SIG-M5 treated with dmso at 0.1 percent for 504 hours (cell line): ENCODE results near the gene RELB.

ENCODE experiments used
- DNase-seq: peaks from one replicate; lab custom pipeline; 2025; ENCODE audit not compliant: unreplicated experiment; lab: John Stamatoyannopoulos, UW

The RELB gene

DNA sequence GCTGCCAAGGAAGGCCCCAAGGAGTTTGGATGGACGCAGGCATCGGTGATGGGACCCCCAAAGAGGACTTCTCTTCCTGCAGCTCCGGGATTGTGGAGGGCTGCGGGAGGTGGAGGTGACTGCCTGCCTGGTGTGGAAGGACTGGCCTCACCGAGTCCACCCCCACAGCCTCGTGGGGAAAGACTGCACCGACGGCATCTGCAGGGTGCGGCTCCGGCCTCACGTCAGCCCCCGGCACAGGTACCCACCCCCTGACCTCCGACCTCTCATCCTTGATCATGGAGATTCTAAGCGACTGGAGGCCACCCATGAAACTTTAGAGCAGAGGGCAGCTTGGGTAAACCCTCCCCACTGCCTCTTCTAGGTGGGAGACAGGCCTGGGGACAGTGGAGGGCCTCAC lies 20.7 kb downstream of the RELB start:
- no peak for DNase-seq

DNA sequence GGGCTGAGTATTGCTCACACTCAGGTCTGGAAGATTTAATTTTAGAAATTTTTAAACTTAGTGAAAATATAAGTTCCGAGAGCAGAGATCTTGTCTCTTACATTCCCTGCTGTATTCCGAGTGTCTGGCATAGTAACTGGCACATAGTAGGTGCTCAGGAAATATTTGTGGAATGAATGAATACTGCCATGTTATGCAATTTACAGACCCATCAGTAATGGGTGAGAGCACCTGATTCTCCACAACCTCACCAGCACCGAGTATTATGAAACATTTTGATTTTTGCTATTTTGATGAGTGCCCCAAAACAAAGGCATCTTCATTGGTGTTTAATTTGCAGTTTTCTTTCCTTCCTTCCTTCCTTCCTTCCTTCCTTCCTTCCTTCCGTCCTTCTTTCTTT lies 21.8 kb downstream of the RELB start:
- DNase-seq: no peak

DNA sequence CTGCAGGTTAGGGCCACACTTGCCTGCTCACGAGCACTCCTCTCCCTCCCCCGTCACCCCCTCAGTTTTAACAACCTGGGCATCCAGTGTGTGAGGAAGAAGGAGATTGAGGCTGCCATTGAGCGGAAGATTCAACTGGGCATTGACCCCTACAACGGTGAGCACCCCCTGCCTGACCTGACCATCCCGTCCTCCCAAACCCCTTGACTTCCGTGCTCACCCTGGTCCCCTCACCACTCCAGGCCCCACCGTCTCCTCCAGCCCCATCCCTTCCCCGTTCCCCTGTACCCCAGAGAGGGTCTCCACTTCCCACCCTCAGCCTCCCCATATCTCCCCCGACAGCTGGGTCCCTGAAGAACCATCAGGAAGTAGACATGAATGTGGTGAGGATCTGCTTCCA lies 24.0 kb downstream of the RELB start:
- no peak for DNase-seq

DNA sequence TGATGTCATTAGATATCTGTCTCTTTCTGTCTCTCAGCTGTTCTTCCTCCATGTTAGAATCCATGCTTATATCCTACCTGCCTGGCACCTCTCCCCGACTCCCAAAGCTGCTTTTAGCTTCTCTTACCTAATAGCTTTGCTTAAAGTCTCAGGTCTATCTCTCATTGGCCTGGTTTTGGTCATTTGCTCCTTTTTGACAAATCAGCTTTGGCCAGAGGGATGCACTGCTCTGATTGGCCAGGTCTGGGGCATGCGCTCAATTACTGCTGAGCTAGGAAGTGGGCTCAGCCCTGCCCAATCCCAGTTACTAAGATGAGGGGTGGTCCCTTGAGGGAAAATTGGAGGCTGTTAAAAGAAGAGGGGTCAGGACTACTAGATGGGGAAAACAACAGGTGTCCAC lies 26.1 kb downstream of the RELB start:
- DNase-seq: no peak

DNA sequence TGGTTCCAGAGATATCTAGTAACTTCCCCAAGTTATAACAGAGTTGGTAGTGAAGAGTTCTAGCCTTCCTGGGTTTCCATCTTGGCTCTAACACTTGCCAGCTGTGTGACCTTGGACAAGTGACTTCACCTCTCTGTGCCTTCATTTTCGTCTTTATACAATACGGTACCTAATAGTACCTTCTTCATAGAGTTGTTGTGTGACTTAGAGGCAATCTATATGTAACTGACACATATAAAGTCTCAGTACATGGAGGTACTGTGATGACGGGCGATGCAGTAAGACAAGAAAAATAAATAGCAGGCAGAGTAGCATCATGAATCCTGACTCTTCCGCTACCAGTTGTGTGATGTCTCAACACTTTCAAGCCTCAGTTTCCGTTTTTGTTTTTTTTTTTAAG lies 29.6 kb downstream of the RELB start:
- DNase-seq: no peak

DNA sequence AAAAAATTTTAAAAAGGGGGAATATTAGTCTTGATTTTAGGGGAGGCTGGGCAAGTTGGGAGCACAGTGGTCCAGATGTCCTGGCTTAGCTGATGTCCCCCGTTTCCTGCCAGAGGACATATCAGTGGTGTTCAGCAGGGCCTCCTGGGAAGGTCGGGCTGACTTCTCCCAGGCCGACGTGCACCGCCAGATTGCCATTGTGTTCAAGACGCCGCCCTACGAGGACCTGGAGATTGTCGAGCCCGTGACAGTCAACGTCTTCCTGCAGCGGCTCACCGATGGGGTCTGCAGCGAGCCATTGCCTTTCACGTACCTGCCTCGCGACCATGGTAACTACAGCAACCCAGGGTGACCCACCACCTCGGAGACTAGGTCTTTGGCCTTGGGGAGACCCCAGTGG lies 31.2 kb downstream of the RELB start:
- DNase-seq: no peak

DNA sequence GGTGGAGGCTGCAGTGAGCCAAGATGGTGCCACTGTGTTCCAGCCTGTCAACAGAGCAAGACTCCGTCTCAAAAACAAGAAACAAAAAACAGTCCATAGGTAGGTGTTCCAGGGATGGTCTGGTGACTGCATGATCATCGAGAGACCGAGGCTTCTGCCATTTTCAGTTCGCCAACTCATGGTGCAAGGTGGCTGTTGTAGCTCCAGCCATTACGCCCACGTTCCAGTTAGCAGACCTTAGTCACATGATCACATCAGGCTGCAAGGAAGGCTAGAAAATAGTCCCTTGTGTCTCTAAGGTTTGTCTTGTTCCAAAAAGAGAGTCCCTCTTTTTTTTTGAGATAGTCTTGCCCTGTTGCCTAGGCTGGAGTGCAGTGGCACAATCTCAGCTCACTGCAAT lies 34.5 kb downstream of the RELB start:
- no peak for DNase-seq

DNA sequence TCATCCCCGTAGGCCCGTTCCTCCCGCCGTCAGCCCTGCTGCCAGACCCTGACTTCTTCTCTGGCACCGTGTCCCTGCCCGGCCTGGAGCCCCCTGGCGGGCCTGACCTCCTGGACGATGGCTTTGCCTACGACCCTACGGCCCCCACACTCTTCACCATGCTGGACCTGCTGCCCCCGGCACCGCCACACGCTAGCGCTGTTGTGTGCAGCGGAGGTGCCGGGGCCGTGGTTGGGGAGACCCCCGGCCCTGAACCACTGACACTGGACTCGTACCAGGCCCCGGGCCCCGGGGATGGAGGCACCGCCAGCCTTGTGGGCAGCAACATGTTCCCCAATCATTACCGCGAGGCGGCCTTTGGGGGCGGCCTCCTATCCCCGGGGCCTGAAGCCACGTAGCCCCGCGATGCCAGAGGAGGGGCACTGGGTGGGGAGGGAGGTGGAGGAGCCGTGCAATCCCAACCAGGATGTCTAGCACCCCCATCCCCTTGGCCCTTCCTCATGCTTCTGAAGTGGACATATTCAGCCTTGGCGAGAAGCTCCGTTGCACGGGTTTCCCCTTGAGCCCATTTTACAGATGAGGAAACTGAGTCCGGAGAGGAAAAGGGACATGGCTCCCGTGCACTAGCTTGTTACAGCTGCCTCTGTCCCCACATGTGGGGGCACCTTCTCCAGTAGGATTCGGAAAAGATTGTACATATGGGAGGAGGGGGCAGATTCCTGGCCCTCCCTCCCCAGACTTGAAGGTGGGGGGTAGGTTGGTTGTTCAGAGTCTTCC lies 36.3 kb downstream of the RELB start:
- no peak for DNase-seq

DNA sequence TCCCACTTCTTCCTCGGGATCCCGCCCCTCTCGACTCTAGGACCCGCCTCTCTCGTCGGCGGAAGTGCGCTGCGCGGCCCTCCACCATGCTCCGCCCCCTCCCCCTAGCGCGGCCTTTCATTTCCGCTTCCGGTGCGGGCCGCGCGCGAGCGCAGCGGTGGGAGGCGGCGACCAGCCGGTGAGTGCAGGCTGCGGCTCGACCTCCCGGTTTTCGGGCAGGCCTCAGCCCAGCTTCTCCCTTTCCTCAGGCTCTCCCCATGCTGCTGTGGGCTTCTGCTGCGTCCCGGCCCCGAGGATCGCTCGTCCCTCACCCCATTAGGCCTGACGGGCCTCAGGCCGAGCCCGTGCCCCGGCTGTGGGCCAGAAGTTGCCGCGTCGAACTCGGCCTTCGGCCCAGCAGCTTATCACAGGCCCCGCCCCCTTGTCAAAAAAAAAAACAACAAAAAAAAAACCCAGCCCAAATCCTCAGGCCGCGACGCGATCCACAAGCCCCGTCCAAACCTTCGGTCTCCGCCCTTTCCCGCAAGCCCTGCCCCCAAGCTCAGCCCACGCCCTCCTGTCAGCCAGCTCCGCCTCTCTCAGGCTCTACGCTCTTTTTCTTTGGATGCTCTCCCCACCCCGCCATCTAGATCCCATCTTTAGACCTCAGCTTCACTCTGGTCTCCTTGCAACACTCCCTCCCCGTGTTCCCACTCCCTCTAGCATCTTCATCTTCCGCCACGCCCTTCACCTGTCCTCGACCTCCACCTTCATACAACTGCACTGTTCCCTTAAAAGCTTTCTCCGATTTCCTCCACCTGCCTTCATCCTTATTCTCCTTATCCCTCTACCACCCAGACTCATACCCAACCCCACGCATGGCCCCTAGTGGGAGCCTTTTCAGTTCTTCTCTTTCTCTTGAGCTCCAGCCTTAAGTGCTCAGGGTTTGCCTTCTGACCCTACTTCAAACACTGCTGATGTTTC lies 37.9 kb downstream of the RELB start, which contains the start of gene CLASRP:
Gene CLASRP (plus strand): TSS at position 115 of the 963 bp plus-strand sequence. CDS start 1,168 bp downstream, outside the sequence.
- peak; percentile 84 for DNase-seq

DNA sequence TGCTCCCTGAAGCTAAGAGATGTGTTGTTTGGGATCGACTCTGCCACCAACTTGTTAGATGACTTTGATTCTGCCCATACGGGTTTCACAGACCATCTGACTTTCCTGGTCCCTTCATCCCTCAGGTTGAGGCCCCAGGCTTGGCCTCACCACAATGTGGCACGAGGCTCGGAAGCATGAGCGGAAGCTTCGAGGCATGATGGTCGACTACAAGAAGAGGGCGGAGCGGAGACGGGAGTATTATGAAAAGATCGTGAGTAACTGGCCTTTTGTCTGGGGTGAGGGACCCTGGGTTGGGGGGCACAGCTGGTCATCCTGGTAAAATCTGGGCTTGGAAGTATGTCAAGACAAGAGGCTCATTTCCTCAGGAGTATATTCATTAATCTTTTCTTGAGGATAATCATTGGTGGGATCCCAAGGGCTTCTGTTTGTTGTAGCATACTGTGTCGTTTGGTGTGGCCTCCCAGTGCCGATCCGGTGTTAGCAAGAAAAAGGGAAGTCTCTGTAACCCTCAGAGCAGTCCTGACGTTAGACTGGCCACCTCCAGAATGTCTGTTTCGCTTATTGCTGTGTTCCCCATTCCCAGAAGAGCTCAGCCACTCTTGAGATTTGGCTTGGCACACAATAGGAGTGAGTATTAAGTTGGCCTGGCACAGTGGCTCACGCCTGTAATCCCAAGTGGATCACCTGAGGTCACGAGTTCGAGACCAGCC lies 39.0 kb downstream of the RELB start:
- DNase-seq: peak; percentile 84

DNA sequence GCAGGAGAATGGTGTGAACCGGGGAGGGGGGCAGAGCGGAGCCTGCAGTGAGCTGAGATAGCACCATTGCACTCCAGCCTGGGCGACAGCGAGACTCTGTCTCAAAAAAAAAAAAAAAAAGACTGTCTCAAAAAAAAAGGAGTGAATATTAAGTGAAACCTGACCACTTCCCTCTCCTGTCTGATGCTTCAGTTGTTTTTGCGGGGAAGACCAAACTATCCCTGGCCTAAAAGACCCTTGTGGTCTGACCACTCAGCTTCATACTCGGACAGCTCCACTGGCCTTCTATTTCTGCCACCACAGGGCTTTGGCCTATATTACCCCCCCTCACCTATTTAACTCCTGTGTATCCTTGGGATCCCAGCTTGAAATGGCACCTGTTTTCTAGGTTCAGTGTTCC lies 39.9 kb downstream of the RELB start:
- no peak for DNase-seq

DNA sequence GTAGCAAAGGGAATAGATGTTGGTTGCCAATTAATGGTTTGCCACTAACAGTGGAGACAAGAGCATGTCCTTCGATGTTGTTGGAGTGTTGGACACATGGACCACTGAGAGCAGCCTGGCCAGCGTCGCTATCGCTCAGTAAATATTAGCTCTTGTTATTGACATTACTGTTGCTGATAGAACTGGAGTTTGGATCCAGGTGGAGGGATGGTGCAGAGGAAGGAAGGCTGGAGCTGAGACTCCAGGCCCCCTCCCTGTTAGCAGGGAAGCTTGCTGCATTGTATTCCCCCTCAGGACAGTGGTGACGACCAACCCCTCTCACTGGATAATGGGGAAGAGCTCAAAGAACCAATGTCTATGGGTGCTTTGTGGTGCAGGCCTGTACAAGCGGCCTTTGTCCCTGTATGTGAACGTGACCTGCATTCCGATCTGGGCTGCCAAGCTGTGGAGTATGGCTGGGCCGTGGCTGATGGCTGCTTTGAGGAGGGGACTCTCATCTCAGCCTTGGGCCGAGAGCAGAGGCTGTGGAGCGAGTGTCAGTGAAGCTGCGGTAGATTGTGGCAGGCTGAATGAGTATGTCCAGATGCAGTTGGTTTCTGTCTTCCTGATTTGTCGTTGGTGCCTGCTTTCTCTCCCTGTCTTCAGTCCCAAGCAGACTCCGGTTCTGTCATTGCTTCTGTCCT lies 44.5 kb downstream of the RELB start:
- DNase-seq: no peak

DNA sequence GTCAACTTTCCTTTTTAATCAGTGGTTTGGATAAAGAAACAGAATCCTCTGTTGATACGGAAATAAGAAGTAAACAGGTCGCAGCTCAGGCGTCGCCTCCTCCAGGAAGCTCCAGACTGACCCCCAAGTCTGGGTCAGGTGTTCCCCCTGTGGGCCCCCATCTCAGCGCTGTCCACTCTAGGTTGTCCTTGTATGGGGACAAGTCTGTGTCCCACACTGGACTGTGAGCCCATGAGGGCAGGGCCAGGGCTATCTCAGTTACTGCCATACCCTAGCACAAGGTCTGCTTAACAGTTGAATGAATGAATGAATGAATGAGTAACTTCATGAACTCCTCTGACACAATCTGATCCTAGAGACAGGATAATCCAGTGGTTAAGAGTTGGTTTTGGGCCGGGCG lies 45.1 kb downstream of the RELB start:
- DNase-seq: no peak

DNA sequence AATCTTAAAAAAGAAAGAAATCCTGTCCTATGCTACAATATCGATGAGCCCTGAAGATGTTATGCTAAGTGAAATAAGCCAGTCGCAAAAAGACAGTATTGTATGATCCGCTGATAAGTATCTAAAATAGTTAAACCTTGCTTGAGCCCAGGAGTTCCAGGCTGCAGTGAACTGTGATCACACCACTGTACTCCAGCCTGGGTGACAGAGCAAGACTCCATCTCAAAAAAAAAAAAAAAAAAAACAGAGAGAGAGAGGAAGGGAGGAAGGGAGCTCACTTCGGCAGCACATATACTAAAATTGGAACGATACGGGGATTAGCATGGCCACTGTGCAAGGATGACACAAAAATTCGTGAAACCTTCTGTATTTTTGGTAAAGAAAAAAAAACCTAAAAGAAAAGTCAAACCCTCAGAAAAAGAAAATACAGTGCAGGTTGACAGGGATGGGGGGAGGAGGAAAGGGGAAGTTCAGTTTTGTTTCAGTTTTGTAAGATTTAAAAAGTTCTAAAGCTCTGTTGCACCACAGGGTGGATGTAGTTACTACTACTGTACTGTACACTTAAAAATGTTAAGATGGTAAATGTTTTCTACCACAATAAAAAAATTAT lies 46.0 kb downstream of the RELB start:
- DNase-seq: peak; percentile 87

DNA sequence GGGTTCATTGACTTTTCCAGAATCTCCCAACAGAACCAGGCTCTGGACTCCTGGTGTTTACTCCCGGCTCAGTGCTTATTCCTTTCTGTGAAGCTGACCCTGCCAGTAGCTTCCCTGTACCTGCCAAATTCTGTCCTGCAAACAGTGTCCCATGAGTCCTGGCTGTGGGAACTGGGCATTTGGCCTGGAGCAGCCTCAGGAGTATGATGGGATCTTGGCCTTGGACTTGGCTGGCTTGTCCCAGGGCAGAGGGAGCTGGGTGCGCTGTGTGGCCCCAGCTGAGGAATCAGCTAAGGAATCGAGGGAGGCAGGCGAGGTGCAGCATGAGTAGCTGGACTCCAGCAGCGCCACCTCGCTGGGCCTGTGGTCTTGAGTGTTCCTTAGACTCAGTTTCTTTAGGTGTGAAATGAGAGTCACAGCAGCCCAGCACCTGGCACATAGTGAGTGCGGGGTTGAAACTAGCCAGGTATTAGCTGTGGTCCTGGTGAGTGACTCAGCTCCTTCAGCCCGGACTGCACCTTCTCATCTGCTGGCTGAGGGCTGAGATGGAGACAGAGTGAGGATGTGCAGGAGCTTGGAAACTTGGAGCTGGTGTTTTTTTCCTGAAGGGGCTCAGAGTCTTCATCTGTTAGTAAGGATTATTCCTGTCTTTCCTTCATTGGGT lies 47.9 kb downstream of the RELB start:
- DNase-seq: no peak

DNA sequence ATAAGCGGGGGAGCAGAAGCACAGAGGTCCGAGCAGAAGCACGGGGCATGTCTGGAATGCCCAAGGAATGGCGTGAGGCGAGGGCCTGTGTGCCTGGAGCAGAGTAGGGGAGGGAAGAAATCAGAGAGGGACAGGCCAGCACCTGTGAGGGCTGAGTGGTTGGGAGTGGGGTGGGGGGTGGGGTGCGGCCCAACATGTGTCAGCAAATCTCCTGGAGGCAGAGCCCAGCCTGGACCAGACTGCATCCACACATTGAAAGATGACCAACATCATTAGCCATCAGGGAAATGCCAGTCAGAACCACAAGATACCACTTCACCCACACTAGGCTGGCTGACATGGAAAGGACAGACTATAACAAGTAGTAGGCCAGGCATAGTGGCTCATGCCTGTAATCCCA lies 48.8 kb downstream of the RELB start:
- no peak for DNase-seq

DNA sequence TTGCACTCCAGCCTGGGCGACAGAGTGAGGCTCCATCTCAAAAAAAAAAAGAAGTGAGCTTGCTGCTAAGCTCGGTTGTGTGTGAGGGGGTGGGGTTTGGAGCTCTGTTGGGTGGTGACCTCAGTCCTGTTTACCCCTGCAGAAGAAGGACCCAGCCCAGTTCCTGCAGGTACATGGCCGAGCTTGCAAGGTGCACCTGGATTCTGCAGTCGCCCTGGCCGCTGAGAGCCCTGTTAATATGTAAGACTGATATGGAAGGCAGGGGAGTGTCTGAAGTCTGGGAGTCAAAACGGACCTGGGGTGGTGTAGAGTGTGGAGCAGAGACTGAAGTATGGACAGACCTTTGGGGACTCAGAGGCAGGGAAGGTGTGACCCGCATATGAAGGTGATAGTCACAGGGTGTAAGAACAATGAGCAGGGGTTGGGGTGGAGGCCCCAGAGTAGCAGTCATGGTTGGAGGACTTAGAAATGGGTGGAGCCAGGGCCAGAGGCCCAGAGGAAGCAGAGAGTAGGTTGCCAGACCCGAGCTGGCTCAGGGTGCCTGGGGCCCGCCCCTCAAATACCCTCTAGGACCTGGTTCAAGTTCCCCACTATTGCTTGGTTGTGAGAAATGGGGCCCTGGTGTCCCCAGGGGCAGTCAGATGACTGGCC lies 50.8 kb downstream of the RELB start:
- DNase-seq: no peak

DNA sequence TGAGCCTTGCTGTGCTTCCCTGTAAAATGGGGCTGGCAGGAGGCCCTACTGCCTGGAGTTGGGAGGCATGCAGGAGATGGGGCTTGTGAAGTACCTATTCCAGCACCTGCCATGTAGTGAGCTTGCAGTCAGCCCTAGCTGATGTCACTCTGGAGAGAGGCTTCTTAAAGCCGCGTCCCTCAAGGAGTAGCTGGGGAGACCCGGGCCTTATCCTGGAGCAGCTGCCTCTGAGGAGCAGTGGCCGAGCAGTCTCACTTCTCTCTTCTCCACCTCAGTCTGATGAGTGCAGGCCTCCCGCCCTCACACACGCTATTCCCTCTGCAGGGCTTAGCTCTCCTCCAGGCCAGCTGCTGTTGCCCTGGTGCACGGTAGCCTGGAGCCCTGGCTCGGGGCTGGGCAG lies 55.6 kb downstream of the RELB start:
- no peak for DNase-seq

DNA sequence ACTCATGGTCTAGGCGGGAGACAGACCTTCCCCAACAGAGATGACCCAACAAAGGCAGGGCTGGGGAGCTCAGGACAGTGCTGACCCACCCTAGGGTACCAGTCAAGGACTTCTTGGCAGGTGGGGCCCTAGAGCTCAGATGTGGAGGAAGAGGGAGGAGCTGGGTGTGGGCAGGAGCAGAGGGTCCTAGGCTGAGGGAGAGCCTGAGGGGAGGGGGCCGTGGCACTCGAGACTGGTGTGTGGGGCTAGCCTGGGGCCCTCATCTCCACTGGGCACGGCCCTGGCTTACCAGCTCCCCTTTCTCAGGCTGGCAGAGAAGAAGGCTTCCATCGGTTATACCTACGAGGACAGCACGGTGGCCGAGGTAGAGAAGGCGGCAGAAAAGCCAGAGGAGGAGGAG lies 56.2 kb downstream of the RELB start:
- DNase-seq: no peak
